GM20000 (cell line): ENCODE measurements around the gene PRTN3.

ENCODE experiments used
- DNase-seq: peaks from one replicate; pipeline ENCODE4 v3.0.0; 2012; ENCODE audit warnings: low spot score
- TF ChIP-seq, protein P1 (sequence below): IDR thresholded peaks from 2 replicates; pipeline ENCODE4 v1.5.1; 2012; ENCODE audit warnings: mild to moderate bottlenecking, control low read depth; ENCODE audit errors: extremely low read depth, missing control alignments

Gene PRTN3

DNA sequence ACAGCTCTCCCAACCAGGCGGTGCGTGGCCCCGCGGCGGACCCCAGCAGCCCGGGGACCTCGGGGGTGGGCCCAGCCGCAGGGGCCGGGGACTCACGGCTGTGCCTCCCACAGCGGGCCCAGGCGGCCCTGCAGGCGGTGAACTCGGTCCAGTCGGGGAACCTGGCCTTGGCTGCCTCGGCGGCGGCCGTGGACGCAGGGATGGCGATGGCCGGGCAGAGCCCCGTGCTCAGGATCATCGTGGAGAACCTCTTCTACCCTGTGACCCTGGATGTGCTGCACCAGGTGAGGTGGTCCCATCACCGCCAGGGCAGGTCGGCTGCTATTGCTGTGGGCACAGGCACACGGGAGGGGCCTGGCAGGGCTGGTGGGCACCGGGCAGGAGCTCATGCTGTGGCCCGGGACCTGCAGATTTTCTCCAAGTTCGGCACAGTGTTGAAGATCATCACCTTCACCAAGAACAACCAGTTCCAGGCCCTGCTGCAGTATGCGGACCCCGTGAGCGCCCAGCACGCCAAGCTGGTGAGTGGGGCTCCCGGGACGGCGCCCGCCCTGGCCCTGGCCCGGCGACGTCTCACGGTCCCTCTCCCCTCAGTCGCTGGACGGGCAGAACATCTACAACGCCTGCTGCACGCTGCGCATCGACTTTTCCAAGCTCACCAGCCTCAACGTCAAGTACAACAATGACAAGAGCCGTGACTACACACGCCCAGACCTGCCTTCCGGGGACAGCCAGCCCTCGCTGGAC is 36.2 kb upstream of the PRTN3 start:
- TF ChIP-seq, protein P1, sequence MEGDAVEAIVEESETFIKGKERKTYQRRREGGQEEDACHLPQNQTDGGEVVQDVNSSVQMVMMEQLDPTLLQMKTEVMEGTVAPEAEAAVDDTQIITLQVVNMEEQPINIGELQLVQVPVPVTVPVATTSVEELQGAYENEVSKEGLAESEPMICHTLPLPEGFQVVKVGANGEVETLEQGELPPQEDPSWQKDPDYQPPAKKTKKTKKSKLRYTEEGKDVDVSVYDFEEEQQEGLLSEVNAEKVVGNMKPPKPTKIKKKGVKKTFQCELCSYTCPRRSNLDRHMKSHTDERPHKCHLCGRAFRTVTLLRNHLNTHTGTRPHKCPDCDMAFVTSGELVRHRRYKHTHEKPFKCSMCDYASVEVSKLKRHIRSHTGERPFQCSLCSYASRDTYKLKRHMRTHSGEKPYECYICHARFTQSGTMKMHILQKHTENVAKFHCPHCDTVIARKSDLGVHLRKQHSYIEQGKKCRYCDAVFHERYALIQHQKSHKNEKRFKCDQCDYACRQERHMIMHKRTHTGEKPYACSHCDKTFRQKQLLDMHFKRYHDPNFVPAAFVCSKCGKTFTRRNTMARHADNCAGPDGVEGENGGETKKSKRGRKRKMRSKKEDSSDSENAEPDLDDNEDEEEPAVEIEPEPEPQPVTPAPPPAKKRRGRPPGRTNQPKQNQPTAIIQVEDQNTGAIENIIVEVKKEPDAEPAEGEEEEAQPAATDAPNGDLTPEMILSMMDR, result no peak
- DNase-seq, result peak; percentile 39

DNA sequence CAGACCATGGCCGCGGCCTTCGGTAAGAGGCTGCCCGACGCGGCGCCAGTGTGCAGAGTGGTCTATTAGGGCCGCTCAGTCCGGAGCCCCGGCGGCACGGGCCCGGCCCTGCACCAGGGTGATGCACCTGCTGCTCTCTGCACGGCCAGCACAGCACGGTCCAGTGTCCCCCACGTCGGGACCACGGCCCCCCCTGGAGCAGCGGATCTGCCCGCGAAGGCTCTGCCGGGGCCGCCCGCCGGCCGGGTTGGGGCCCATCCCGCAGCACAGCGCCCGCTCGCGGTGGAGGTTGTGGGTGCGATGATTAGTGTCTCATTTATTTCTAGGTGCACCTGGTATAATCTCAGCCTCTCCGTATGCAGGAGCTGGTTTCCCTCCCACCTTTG is 35.6 kb upstream of the PRTN3 start:
- TF ChIP-seq, protein P1, result no peak
- peak; percentile 46 for DNase-seq

DNA sequence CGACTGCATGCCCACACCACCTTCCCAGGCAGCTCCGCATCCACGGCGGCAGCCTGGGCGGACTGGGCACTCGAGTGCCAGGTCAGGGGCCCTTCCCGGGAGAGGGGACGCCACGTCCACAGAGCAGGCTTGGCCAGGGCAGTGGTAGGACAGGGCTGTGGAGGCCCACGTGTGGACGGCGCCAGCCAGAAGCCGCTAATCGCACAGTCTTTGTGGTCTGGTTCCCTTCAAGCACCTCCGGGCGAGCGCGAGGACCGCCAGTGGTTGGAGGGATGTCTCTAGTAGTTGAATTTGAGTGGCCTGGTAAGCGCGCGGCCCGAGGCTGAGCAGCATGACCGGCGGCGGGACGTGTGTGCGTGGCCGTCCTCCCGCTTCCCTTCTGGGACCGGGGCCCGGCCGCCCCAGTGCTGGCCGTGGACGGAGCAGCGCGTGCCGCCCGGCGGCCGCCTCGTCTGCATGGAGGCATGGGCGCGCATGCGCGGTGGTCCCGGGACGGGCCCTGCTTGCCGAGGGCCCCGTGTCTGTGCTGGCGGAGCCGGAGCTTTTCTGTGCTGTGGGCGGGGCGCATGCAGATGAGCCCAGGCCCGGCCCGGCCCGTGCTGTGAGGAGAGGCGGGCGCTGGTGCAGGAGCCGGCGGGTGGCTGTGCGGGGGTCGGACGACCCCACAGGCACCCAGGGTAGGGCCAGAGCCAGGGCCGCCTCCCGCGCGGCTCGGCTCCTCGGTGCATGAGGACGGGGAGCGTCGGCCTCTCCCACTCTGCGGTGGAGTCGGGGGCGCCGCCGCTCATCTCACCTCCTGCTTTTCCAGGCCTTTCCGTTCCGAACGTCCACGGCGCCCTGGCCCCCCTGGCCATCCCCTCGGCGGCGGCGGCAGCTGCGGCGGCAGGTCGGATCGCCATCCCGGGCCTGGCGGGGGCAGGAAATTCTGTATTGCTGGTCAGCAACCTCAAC is 34.9 kb upstream of the PRTN3 start:
- TF ChIP-seq, protein P1, result no peak
- DNase-seq, result peak; percentile 40

DNA sequence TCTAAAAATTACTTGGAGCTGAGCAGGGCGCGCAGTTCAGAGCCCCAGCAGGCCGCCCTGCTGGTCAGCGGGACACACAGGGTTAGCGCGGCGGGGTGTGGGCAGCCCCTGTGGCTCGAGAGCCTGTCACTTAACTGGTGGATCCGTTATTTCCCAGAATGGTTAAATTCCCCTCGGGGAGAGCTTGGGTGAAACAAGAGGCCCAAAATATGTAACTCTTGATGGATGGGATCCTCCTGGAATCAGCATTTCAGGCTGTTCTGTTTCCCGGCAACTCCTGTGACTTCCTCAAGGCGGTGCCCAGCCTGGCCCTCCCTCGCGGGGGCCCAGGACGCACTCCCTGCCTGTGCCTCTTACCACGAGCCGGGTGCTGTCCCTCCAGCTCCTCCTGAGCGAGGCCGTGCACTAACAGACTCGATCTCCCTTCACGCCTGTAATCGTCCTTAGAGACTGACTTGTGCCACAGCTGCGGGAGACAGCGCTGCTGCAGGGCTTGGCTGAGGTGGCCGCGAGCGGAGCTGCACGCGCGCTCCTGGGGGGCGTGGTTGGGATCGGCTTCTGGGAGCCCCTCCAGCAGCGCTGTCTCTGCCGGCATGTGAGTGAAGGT is 33.9 kb upstream of the PRTN3 start:
- TF ChIP-seq, protein P1, result no peak
- DNase-seq, result no peak

DNA sequence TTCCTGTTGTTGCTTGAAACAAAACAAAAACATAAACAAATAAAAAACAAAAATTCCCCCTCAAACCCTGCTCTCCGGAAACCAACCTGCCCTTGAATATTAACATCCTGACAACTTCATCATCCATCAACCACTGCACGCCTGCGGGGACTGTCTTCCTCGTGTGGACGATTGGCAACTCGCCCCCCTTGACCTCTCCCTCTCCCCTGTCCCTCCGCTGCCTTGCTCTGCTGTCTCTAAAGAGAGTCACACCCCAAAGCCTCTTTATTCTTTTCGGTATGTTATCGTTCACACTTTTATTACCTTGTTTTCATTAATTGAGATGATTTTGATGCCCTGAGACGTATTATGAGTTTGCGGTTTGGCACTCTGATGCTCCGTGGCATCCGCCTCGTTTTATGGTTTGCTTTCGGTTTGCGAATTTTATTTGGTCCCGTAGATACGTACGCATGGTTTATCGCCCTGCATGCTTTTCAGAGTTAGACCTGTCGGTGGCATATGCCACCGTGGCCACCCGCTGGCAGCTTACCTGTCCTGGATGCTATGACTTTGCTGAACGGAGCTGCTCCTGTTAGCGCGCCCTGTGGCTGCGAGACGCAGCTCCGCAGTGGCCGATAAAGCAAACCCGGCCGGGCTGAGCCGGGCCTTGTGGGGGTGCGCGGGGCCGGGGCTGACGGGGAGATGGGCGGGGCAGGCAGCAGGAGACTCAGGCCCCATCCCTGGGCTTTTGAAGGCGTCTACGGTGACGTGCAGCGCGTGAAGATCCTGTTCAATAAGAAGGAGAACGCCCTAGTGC is 33.0 kb upstream of the PRTN3 start:
- TF ChIP-seq, protein P1, result no peak
- DNase-seq, result no peak

DNA sequence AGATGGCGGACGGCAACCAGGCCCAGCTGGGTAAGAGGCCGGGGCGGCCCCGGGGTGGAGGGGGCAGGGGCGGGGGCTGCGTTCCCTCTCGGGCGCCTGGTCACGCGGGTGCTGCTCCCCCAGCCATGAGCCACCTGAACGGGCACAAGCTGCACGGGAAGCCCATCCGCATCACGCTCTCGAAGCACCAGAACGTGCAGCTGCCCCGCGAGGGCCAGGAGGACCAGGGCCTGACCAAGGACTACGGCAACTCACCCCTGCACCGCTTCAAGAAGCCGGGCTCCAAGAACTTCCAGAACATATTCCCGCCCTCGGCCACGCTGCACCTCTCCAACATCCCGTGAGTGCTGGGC is 32.4 kb upstream of the PRTN3 start:
- DNase-seq, result no peak
- TF ChIP-seq, protein P1, result no peak
